ENCODE results near the gene TAOK1. TPM values are rescaled to one million over a fixed set of nuclear protein-coding genes. Genes with fewer than 3 reads are reported as not detected.
A peak's percentile ranks its signal among the peaks of the same experiment; 100 is the strongest.

Gene TAOK1
- total and polyA plus RNA-seq, 2 of the 13 experiments (the other 11 are each of a cell fraction or from before 2014, with no cell fraction given), result 14.1 to 23.0 TPM

GRCh38 chr17:29590411-29591145, 200.4 kb downstream of the TAOK1 start (continued):
- TF ChIP-seq NFAT5 (CRISPR knock-in tag; IDR thresholded peaks at IDR 0.05) (0 out of 2 replicates have a peak, but pooled peaks have one; percentile 46), ZNF101 (CRISPR knock-in tag; IDR thresholded peaks at IDR 0.05; ENCODE audit: borderline replicate concordance, low read depth) (no peak), ZZZ3 (CRISPR knock-in tag; IDR thresholded peaks at IDR 0.05; ENCODE audit: borderline replicate concordance) (no peak), PHF8 (CRISPR knock-in tag; IDR thresholded peaks at IDR 0.05) (no peak), PTBP1 (IDR thresholded peaks at IDR 0.05; ENCODE audit: low read depth, low read length, poor library complexity, severe bottlenecking) (no peak), ATRX (CRISPR knock-in tag; IDR thresholded peaks at IDR 0.05; ENCODE audit: borderline replicate concordance) (no peak), SMYD3 (CRISPR knock-in tag; IDR thresholded peaks at IDR 0.05) (no peak), MEF2D (CRISPR knock-in tag; IDR thresholded peaks at IDR 0.05) (no peak), ZNF740 (CRISPR knock-in tag; IDR thresholded peaks at IDR 0.05) (no peak; the same call in 1 of the 2 replicates), FOSL1 (CRISPR knock-in tag; IDR thresholded peaks at IDR 0.05; ENCODE audit: borderline replicate concordance) (no peak), SCMH1 (CRISPR knock-in tag; IDR thresholded peaks at IDR 0.05; ENCODE audit: borderline replicate concordance) (no peak), ZKSCAN8 (CRISPR knock-in tag; IDR thresholded peaks at IDR 0.05; ENCODE audit: borderline replicate concordance) (no peak), ZNF431 (CRISPR knock-in tag; IDR thresholded peaks at IDR 0.05; ENCODE audit: borderline replicate concordance, low read depth) (no peak), POLR2G (IDR thresholded peaks at IDR 0.05; ENCODE audit: low read depth, low read length) (peak; percentile 21; the same call in 1 of the 2 replicates), ZNF138 (CRISPR knock-in tag; IDR thresholded peaks at IDR 0.05; ENCODE audit: low read depth) (no peak), ARNT2 (CRISPR knock-in tag; IDR thresholded peaks at IDR 0.05; ENCODE audit: low read depth) (no peak), CBX2 (IDR thresholded peaks at IDR 0.05; ENCODE audit: low read depth, low read length) (no peak), CBX2 (CRISPR knock-in tag; IDR thresholded peaks at IDR 0.05; ENCODE audit: low read depth) (no peak), MATR3 (CRISPR knock-in tag; IDR thresholded peaks at IDR 0.05) (no peak), ZNF616 (CRISPR knock-in tag; IDR thresholded peaks at IDR 0.05; ENCODE audit: low read depth) (0 out of 2 replicates have a peak, but pooled peaks have one; percentile 42), GATA4 (IDR thresholded peaks at IDR 0.05; ENCODE audit: borderline replicate concordance, low read depth) (no peak), RNF219 (CRISPR knock-in tag; IDR thresholded peaks at IDR 0.05) (no peak), KLF16 (CRISPR knock-in tag; IDR thresholded peaks at IDR 0.05) (peak in 1 of 2 experiments; percentile 11; a peak in 1 of 4 replicates)

Data from HepG2 (cell line).